ENCODE data around the gene CRYGA. TPM values are rescaled to one million over a fixed set of nuclear protein-coding genes. Genes with fewer than 3 reads are reported as not detected.
A peak's percentile ranks its signal among the peaks of the same experiment; 100 is the strongest.
"Not testable (repeated sequence)": the region's sequence is repeated elsewhere in the genome, so short reads cannot be mapped to it uniquely, and the experiment has no call there.

The CRYGA gene
- total RNA-seq, 1 donor from 2014 or later, result not detected

DNA sequence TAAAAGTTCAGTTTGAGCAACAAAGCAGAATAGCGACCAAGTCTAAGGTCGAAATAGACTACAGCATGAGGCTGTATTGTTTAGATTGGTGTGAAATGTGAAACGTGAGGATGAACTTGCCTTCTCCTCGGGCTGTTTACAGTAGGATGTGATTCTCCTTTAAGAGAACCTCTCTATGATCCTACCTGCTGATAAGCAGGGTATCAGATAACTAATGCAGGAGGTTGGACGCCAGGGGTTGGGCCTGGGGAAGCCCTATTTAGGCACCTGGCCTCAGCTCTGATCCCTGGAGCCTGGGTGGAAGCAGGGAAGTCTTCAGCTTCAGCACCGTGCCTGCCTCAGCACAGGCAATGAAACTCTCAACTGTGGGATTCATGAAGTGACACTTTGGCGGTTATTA is 50.4 kb downstream of the CRYGA start:
- no peak for DNase-seq (ENCODE audit: low read depth, low spot score)
- Mint-ChIP-seq H3K27ac (ENCODE audit: unreplicated experiment) (no peak overlapping the region), H3K4me1 (peaks cover 15% of the 10 kb centered on the region), H3K27me3 (ENCODE audit: low read depth) (peaks cover 19% of the 10 kb centered on the region), H3K4me3 (peak overlapping the region; percentile 14), H3K9me3 (peaks cover 2% of the 10 kb centered on the region), H3K36me3 (ENCODE audit: low read depth) (no peaks in the 10 kb centered on the region)
- TF ChIP-seq, protein P1, sequence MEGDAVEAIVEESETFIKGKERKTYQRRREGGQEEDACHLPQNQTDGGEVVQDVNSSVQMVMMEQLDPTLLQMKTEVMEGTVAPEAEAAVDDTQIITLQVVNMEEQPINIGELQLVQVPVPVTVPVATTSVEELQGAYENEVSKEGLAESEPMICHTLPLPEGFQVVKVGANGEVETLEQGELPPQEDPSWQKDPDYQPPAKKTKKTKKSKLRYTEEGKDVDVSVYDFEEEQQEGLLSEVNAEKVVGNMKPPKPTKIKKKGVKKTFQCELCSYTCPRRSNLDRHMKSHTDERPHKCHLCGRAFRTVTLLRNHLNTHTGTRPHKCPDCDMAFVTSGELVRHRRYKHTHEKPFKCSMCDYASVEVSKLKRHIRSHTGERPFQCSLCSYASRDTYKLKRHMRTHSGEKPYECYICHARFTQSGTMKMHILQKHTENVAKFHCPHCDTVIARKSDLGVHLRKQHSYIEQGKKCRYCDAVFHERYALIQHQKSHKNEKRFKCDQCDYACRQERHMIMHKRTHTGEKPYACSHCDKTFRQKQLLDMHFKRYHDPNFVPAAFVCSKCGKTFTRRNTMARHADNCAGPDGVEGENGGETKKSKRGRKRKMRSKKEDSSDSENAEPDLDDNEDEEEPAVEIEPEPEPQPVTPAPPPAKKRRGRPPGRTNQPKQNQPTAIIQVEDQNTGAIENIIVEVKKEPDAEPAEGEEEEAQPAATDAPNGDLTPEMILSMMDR (conservative IDR thresholded peaks at IDR 0.05), result no peak

DNA sequence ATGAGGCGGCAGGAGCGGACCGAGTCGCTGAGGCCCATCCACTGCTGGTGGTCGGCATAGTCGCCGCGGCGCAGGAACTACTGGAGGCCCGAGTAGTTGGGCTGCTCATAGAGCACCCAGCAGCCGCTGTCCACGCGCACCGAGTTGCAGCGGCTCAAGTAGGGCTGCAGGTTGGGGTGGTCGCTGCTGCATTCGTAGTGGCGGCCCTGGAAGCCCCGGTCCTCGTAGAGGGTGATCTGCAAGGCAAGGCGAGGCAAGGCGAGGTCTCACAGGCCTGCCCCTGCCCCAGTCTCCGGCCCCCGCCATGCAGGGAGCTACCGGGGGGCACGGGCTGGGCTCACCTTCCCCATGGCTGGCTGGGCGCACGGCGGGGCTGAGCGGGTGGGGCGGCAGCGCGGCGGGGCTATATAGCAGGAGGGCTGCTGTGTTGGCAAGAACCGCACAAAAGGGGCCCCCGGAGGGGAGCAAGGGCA is 51.1 kb downstream of the CRYGA start:
- H3K9me3 Mint-ChIP-seq; H3K27ac Mint-ChIP-seq (ENCODE audit: unreplicated experiment); H3K36me3 Mint-ChIP-seq (ENCODE audit: low read depth); DNase-seq (ENCODE audit: low read depth, low spot score); H3K4me3 Mint-ChIP-seq: not testable (repeated sequence)
- Mint-ChIP-seq H3K27me3 (ENCODE audit: low read depth) (peaks cover 19% of the 10 kb centered on the region), H3K4me1 (peaks cover 15% of the 10 kb centered on the region)

Other genes with a start within 250 kb of the CRYGA start
- 6.8 and 6.9 TPM in 2 replicates for gene PLEKHM3, start 138.1 kb downstream of the CRYGA start, total RNA-seq
- gene CRYGD, start 39.1 kb downstream of the CRYGA start, total RNA-seq, result not detected in 2 replicates
- not detected in 2 replicates for gene CRYGC, start 33.8 kb downstream of the CRYGA start, total RNA-seq
- not detected in 2 replicates for gene CRYGB, start 17.4 kb downstream of the CRYGA start, total RNA-seq
- gene C2orf80, start 26.4 kb upstream of the CRYGA start, total RNA-seq, result 0.73 and 1.0 TPM in 2 replicates
- gene IDH1, start 91.5 kb upstream of the CRYGA start, total RNA-seq, result 278 and 280 TPM in 2 replicates
- gene PIKFYVE, start 102.7 kb upstream of the CRYGA start, total RNA-seq, result 31.4 and 33.6 TPM in 2 replicates
- gene PTH2R, start 243.2 kb upstream of the CRYGA start, total RNA-seq, result not detected in 2 replicates